ENCODE results near the gene PDF. TPM values are rescaled to one million over a fixed set of nuclear protein-coding genes. Genes with fewer than 3 reads are reported as not detected.

Gene PDF
- total RNA-seq, 1 donor from 2014 or later = 6.1 TPM

- no peak for DNase-seq (ENCODE audit: low spot score in 2 of 2)
- FAIRE-seq = no peak
Measured at GRCh38 chr16:69340095-69340644, 9.8 kb upstream of the PDF start.

- DNase-seq (ENCODE audit: low spot score in 2 of 2) (peak; percentile 92 to 93), FAIRE-seq (no peak)
Measured at GRCh38 chr16:69339289-69340094, 9.1 kb upstream of the PDF start, which contains the start of the genes COG8 and NIP7. Gene COG8 (minus strand): TSS chr16:69339564. CDS start chr16:69339552, 12 bp downstream. Gene NIP7 (plus strand): TSS chr16:69339772. CDS start chr16:69339830, 58 bp downstream.

DNA sequence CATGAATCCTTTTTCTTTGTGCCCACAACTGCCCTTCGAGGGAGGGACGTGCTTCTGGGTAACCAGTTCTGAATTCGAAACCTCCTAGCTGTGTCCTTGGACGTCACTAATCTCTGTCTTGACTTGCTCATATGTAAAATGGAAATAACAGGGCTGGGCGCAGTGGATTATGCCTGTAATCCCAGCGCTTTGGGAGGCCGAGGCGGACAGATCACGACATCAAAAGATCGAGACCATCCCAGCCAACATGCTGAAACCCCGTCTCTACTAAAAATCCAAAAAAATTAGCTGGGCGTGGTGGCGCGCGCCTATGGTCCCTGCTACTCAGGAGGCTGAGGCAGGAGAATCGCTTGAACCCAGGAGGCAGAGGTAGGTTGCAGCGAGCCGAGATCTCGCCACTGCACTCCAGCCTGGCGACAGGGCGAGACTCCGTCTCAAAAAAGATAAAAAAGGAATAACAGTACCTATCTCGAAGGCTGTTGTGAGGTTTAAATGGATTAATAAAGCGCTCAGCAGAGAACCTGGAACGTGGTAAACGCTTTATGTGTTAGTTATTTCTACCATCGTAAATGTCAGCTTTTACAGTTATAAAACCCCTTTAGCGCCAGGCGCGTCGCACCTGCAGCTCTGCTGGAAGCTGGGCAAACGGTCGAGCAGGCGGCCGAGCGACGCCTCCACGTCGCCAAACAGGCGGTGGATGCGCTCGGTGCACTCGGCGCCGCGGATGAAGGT, 8.3 kb upstream of the PDF start:
- FAIRE-seq = no peak

DNA sequence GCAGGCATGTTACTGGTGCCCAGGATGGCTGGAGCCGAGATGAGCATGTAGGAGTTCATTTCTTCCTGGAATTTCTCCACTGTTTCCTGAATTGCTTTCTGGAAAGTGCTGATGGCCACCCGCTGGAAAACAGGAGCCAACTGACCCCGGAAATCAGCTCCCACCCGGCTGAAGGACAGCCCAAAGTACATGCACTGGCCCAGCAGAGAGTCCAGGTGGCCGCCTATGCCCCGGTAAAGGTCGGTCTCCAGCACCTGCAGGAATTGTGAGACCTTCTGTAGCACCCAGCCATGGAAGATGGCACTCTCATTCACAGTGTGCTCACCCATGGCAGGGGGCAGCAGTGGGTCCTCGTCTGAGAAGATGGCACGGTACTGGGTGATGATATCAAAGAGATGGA, 4.3 kb upstream of the PDF start:
- no peak for FAIRE-seq
- DNase-seq (ENCODE audit: low spot score in 2 of 2) = no peak

More for the DNA sequence above, 8.3 kb upstream of the PDF start:
- peak in 1 of 2 donors; percentile 56 for DNase-seq (ENCODE audit: low spot score in 2 of 2)

GRCh38 chr16:69329369-69330285, 761 bp downstream of the PDF start:
- FAIRE-seq (no peak), DNase-seq (ENCODE audit: low spot score in 2 of 2) (no peak)

GRCh38 chr16:69328854-69329316, 1.5 kb downstream of the PDF start:
- no peak for FAIRE-seq
- no peak for DNase-seq (ENCODE audit: low spot score in 2 of 2)

DNA sequence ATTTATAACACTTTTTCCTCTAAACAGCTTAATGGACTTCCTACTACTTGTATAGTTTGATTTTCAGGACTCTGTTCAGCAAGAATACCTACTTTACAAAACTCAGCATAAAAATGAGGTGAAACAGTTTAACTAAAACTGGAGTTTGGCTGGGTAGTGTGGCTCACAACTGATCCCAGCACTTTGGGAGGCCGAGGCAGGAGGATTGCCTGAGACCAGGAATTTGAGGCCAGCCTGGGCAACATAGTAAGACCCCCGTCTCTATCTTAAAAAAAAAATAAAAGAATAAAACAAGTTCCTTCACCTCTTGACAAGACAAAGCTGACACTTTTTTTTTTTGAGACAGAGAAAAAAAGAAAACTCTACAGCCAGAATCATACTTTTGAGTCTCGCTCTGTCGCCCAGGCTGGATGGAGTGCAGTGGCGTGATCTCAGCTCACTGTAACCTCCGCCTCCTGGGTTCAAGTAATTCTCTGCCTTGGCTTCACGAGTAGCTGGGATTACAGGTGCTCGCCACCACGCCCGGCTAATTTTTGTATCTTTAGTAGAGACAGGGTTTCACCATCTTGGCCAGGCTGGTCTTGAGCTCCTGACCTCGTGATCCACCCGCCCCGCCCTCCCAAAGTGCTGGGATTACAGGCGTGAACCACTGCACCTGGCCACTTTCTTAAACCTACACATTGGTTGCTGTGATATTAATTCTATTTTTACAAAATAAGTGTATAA, 2.6 kb downstream of the PDF start:
- DNase-seq (ENCODE audit: low spot score in 2 of 2) (no peak), FAIRE-seq (no peak)

- no peak for DNase-seq (ENCODE audit: low spot score in 2 of 2)
- no peak for FAIRE-seq
Measured at GRCh38 chr16:69326172-69326873, 4.1 kb downstream of the PDF start.

GRCh38 chr16:69325784-69326171, 4.6 kb downstream of the PDF start:
- DNase-seq (ENCODE audit: low spot score in 2 of 2) (no peak), FAIRE-seq (no peak)

GRCh38 chr16:69324585-69325253, 5.7 kb downstream of the PDF start:
- DNase-seq (ENCODE audit: low spot score in 2 of 2) = no peak
- FAIRE-seq = no peak

- FAIRE-seq (no peak), DNase-seq (ENCODE audit: low spot score in 2 of 2) (no peak)
Measured at GRCh38 chr16:69324013-69324531, 6.3 kb downstream of the PDF start.

DNA sequence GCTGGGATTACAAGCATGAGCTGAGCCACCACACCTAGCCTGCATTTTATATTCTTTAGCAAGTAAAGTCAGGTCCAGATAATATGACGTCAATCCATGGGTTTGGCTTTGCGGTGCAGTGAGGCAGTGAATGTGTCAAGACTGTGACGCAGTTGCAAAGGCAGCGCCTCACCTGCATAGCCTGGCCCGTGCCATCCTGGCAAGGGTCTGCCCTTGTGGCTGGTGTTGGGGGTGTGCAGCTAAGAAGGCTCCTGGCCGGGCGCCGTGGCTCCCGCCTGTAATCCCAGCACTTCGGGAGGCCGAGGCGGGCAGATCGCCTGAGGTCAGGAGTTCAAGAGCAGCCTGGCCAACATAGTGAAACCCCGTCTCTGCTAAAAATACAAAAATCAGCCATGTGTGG, 7.0 kb downstream of the PDF start:
- FAIRE-seq (no peak), DNase-seq (ENCODE audit: low spot score in 2 of 2) (no peak)

DNA sequence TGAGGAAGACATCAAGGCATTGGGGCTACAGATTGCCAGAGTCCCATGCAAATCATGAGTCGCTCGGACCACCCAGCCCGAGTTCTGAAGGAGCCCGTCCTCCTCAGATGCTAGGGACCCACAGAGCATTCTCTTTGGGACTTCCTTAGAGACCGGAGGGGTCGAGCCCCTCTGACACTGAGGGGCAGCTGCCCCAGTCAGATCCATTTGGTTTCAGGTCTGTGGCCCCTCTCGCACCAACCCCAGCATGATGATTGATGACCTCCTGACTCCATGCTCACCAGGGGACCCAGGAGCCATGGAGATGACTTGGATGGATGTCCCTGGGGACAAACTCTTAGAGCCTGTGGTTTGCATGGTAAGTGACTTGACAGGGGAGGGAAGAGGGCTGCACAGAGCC, 8.0 kb downstream of the PDF start:
- FAIRE-seq = no peak
- DNase-seq (ENCODE audit: low spot score in 2 of 2) = no peak

DNA sequence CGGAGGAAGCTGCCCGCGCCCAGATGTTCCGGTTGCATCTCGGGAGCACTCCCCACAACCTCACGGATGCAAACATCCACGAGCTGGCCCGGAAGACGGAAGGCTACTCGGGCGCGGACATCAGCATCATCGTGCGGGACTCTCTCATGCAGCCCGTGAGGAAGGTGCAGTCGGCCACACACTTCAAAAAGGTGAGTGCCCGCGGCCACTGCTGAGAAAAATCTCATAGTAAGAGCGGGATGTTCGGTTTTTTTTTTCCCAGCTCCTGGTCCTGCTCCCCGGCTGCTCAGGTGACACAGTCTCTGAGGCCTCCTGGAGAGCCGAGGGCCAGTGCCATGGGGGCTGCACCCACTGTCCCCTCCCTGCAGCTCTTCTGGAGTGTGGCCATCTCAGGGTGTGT, 9.3 kb downstream of the PDF start:
- FAIRE-seq (no peak), DNase-seq (ENCODE audit: low spot score in 2 of 2) (no peak)

GRCh38 chr16:69320740-69321073, 9.7 kb downstream of the PDF start:
- FAIRE-seq (no peak), DNase-seq (ENCODE audit: low spot score in 2 of 2) (no peak)

DNA sequence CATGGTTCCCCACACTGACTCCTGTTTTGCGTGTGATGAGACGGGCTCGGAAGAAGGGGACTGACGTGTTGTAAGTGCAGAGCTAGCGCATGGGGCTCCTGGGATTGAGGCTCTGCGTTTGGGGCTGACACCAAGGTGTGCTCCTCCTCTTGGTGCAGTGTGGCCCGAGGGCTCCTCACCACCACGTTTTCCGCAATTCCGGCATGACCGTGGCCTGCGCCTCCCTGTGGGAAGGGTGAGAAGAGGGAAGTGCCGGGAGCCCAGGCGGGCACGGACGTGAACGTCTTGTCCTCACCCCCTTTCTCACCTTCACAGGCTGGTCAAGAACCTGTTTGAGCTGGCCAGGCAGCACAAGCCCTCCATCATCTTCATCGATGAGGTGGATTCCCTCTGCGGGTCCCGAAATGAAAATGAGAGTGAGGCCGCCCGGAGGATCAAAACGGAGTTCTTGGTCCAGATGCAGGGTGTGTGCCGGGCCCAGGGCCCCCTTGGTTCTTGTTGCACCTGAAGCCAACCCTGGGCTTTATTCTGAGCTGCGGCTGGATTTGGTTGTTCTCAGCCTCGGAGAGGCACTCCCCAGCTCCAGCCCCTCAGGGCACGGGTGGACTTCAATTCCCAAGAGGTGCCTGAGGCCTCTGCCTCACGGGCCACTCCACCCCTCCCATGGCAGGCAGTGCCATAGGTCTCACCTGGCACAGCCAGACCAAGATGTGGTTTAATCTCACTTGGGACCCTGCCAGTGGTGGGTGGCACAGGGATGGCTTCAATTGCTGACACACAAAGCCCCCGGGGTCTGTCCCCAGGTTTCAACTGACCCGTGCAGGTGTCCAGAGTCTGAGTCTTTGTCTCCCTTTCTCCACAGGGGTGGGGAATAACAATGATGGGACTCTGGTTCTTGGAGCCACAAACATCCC, 10.3 kb downstream of the PDF start:
- DNase-seq (ENCODE audit: low spot score in 2 of 2) (no peak), FAIRE-seq (no peak)

GRCh38 chr16:69319381-69319780, 11.0 kb downstream of the PDF start:
- FAIRE-seq (no peak), DNase-seq (ENCODE audit: low spot score in 2 of 2) (no peak)

Data from frontal cortex (tissue), 4 donors.